Body of pancreas (tissue), 4 donors: ENCODE measurements around the gene LEPROT. TPM values are rescaled to one million over a fixed set of nuclear protein-coding genes. Genes with fewer than 3 reads are reported as not detected.
"Not testable (repeated sequence)": the region's sequence is repeated elsewhere in the genome, so short reads cannot be mapped to it uniquely, and the experiment has no call there.

Experiments used
- ATAC-seq: fragments of 150-250 bp; one replicate; pipeline ENCODE4 v1.9.1; 2016
- DNase-seq, 4 donors: peaks; one replicate each; pipeline ENCODE4 v3.0.0-alpha.2; 2019
- H3K27ac ChIP-seq, 4 donors: fragments of 200-600 bp; sonication (generic); 1 replicate in 3 of 4; 2 replicates in 1 of 4; pipeline versions ENCODE4 v1.5.1 to v1.6.1; 2016 to 2019; ENCODE audit warnings: mild to moderate bottlenecking in 1 of 4, mixed read lengths in 1 of 4, moderate library complexity in 1 of 4
- H3K27me3 ChIP-seq, 2 donors: fragments of 200-600 bp; sonication (generic); one replicate each; pipeline ENCODE4 v1.6.0; 2016; ENCODE audit warnings: mild to moderate bottlenecking in 1 of 2
- H3K36me3 ChIP-seq, 2 donors: fragments of 200-600 bp; sonication (generic); replicated peaks in 1 of 2; 2 replicates each; pipeline ENCODE4 v1.5.1; 2016; ENCODE audit warnings: low read depth in 2 of 2; ENCODE audit not compliant: insufficient read depth in 1 of 2
- H3K4me1 ChIP-seq: fragments of 200-600 bp; sonication (generic); one replicate; pipeline ENCODE4 v1.6.0; 2016
- H3K4me3 ChIP-seq, 2 donors: fragments of 200-600 bp; sonication (generic); 1 replicate in 1 of 2; 2 replicates in 1 of 2; pipeline ENCODE4 v1.5.1; 2016 to 2019
- H3K9me3 ChIP-seq, 3 donors: fragments of 200-600 bp; sonication (generic); 1 replicate in 2 of 3; 2 replicates in 1 of 3; pipeline ENCODE4 v1.5.1; 2016
- CTCF ChIP-seq, 7 experiments: fragments of 450-650 bp in 4 of 7; fragments of 200-600 bp in 3 of 7; sonication (generic) in 3 of 7; IDR thresholded peaks; one replicate each; pipeline ENCODE4 v1.5.1; 2016 to 2019; ENCODE audit warnings: antibody characterized with exemption in 7 of 7
- POLR2A ChIP-seq, 3 donors: fragments of 450-650 bp; IDR thresholded peaks; one replicate each; pipeline ENCODE4 v1.6.1; 2016; ENCODE audit warnings: antibody characterized with exemption in 3 of 3, mild to moderate bottlenecking in 2 of 3
- WGBS, 2 donors: methylation state at CpG; one replicate each; pipeline ENCODE4 v1.1.5; 2017; 5-methylcytosine and 5-hydroxymethylcytosine counted together
- intact Hi-C: fragments of 100-400 bp; cut with DNase I; formaldehyde crosslinking; loops from one replicate; pipeline ENCODE4 v1.15.1; 2023
- total RNA-seq, 2 donors: library from RNA; depleted of rRNA; stranded (reverse); fragments of >200 nt; gene quantifications; one replicate each; pipeline ENCODE4 v1.1.0, GENCODE V29; 2016

Gene LEPROT
- total RNA-seq, 2 donors from 2014 or later: 22.7 to 47.7 TPM

- no peak for DNase-seq
- Histone ChIP-seq H3K9me3 (no peaks in the 10 kb centered on the region), H3K27me3 (no peaks in the 10 kb centered on the region), H3K27ac (no peak overlapping the region), H3K36me3 (no peaks in the 10 kb centered on the region), H3K4me1 (no peaks in the 10 kb centered on the region), H3K4me3 (no peak overlapping the region)
- intact Hi-C loops: no loop called here
- TF ChIP-seq POLR2A (IDR thresholded peaks at IDR 0.05): no peak
- TF ChIP-seq CTCF (IDR thresholded peaks at IDR 0.05): no peak
- ATAC-seq: no peak
- 68 to 70% methylated on average over 2 of the region's 2 CpGs for WGBS, 2 donors
Measured at GRCh38 chr1:65378247-65378946, 42.1 kb upstream of the LEPROT start.

- not testable (repeated sequence) for ATAC-seq
Measured at GRCh38 chr1:65384426-65384825, 36.0 kb upstream of the LEPROT start.

GRCh38 chr1:65386439-65386838 is 34.0 kb upstream of the LEPROT start:
- intact Hi-C loops: no loop called here
- TF ChIP-seq POLR2A (IDR thresholded peaks at IDR 0.05) (no peak), CTCF (IDR thresholded peaks at IDR 0.05) (no peak)
- DNase-seq (no peak), ATAC-seq (no peak)
- Histone ChIP-seq H3K4me1 (no peaks in the 10 kb centered on the region), H3K27ac (no peak overlapping the region), H3K4me3 (no peak overlapping the region), H3K27me3 (no peaks in the 10 kb centered on the region), H3K9me3 (no peaks in the 10 kb centered on the region), H3K36me3 (no peaks in the 10 kb centered on the region)
- WGBS, 2 donors: 94 to 100% methylated on average over 3 of the region's 3 CpGs

More at GRCh38 chr1:65384426-65384825, 36.0 kb upstream of the LEPROT start:
- DNase-seq, H3K4me3 ChIP-seq, H3K27ac ChIP-seq, H3K27me3 ChIP-seq, intact Hi-C loops, H3K36me3 ChIP-seq, H3K9me3 ChIP-seq, H3K4me1 ChIP-seq: not testable (repeated sequence)
- 94 to 98% methylated on average over 5 of the region's 5 CpGs for WGBS, 2 donors

GRCh38 chr1:65387821-65388220 is 32.6 kb upstream of the LEPROT start:
- Histone ChIP-seq H3K27ac (no peak overlapping the region), H3K4me1 (no peaks in the 10 kb centered on the region), H3K36me3 (no peaks in the 10 kb centered on the region), H3K9me3 (no peaks in the 10 kb centered on the region), H3K27me3 (no peaks in the 10 kb centered on the region), H3K4me3 (no peak overlapping the region)
- intact Hi-C loops: no loop called here
- TF ChIP-seq CTCF (IDR thresholded peaks at IDR 0.05) (no peak), POLR2A (IDR thresholded peaks at IDR 0.05) (no peak)
- WGBS, 2 donors: 87 to 95% methylated on average over 2 of the region's 2 CpGs
- ATAC-seq (no peak), DNase-seq (no peak)

- ATAC-seq (no peak), DNase-seq (no peak)
- intact Hi-C loops: no loop called here
- H3K4me3 ChIP-seq: no peak overlapping the region
- 93 to 100% methylated on average over 3 of the region's 3 CpGs for WGBS, 2 donors
- no peaks in the 10 kb centered on the region for H3K36me3 ChIP-seq
- TF ChIP-seq POLR2A (IDR thresholded peaks at IDR 0.05) (no peak), CTCF (IDR thresholded peaks at IDR 0.05) (no peak)
- peaks cover 6% of the 10 kb centered on the region for H3K4me1 ChIP-seq
- no peaks in the 10 kb centered on the region for H3K27me3 ChIP-seq
- H3K27ac ChIP-seq: no peak overlapping the region
- H3K9me3 ChIP-seq: no peaks in the 10 kb centered on the region
Measured at GRCh38 chr1:65388908-65389695, 31.4 kb upstream of the LEPROT start.
